Ectodermal cell (in vitro differentiated cells): ENCODE measurements around the gene ANKRD65.

Experiments used
- H3K27ac ChIP-seq: 2 replicates; pipeline ENCODE4 v1.7.0; 2013; ENCODE audit warnings: mild to moderate bottlenecking, low read depth, low read length; ENCODE audit not compliant: insufficient read depth, poor library complexity, severe bottlenecking
- H3K27me3 ChIP-seq: 2 replicates; pipeline ENCODE4 v1.7.0; 2013; ENCODE audit warnings: mild to moderate bottlenecking, low read length; ENCODE audit not compliant: insufficient read depth, control insufficient read depth, poor library complexity, severe bottlenecking
- H3K36me3 ChIP-seq: one replicate; pipeline ENCODE4 v1.7.0; 2013; ENCODE audit warnings: low read length; ENCODE audit not compliant: control insufficient read depth, insufficient read depth
- H3K4me1 ChIP-seq: one replicate; pipeline ENCODE4 v1.7.0; 2013; ENCODE audit warnings: low read length; ENCODE audit not compliant: control insufficient read depth, insufficient read depth
- H3K4me3 ChIP-seq: 2 replicates; pipeline ENCODE4 v1.7.0; 2013; ENCODE audit warnings: low read depth, low read length, control low read depth; ENCODE audit not compliant: insufficient read depth
- H3K9me3 ChIP-seq: 2 replicates; pipeline ENCODE4 v1.7.0; 2013; ENCODE audit warnings: mild to moderate bottlenecking, low read length, moderate library complexity; ENCODE audit not compliant: control insufficient read depth
- WGBS, 2 experiments: methylation state at CpG; one replicate each; pipeline ENCODE4 v1.1.7; 2013; ENCODE audit warnings: missing lambda C conversion rate in 2 of 2; 5-methylcytosine and 5-hydroxymethylcytosine counted together

ANKRD65 gene

DNA sequence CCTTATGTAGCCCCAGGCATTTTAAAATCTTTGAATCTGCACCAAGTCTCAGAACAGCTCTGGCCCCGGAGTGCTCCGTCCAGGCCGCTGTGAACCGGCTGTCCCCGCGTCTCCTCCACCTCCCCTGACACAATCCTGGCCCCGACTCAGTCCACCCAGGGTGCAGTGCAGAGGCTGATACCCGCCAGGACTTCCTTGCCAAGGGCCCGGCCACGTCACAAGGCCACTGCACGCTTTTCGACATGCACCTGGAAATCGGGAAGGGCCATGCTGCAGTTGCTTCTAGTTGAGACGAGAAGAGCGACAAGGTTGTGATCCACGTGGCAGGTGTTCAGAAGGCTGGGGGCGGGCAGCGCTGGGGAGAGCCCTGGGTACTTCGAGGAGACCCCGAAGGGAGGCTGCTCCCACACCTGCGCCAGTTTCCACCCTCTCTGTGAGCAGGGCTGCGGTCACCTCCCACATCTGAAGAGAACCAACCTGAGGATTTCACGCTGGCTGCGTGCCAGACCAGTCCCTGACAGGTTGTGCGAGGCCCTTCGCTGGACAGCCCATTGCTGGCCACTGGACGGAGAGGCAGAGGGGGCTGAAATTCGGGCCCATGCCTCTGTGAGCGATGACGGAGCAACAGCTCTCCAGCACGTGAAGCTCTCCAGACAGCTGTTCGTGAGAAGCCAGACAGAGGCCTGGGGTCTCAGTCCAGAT, 21.1 kb upstream of the ANKRD65 start:
- WGBS, 2 experiments: 96% methylated on average over 32 of the region's 32 CpGs
- Histone ChIP-seq H3K4me1 (peaks cover 7% of the 10 kb centered on the region), H3K4me3 (no peak overlapping the region), H3K27me3 (no peaks in the 10 kb centered on the region), H3K27ac (no peak overlapping the region), H3K9me3 (no peaks in the 10 kb centered on the region), H3K36me3 (no peaks in the 10 kb centered on the region)

DNA sequence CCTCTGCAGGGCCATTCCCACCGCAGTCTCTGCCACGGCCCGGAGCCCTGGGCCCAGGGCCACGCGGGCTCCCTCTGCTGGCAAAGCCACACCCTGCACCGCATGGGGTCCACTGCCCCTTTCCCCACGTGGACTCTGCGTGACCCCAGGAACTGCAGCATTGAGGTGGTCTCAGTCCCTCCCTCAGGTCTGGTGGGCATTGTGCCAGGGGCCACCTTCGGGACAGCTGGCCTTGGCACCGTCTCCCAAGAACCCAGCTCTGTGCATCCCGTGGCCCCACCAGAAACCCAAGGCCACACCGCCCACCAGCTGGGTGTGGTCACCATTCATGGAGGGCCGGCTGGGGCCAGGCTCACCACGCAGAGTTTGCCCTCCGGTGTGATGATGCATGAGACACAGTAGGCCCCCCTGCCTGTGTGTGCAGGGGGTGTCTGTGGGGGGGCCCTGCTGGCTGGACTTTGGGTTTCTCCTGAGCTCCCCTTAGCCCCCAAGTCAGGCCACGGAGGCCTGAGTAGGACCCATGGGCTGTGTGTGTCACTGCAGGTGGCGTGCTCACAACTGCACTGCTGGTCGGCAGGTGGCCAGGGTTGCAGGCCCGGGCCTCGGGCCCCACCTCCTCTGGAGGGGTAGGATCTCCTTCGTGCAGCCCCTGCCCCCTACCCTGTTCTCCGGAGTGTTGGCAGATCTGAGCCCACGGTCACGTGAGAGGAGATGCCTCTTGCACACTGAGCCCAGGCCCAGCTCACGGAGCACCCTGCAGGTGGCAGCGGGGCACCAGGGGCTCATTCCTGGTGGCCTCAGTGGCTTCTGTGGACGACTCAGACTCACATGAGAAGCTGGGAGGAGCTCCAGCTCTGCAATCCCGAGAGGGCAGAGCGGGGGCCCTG, 20.2 kb upstream of the ANKRD65 start:
- WGBS, 2 experiments: 79 to 82% methylated on average over 29 of the region's 29 CpGs
- Histone ChIP-seq H3K4me3 (no peak overlapping the region), H3K4me1 (peaks cover 9% of the 10 kb centered on the region), H3K9me3 (no peaks in the 10 kb centered on the region), H3K27me3 (peaks cover 9% of the 10 kb centered on the region), H3K36me3 (no peaks in the 10 kb centered on the region), H3K27ac (no peak overlapping the region)

GRCh38 chr1:1440262-1441001, 19.4 kb upstream of the ANKRD65 start:
- WGBS, 2 experiments: 94 to 95% methylated on average over 26 of the region's 26 CpGs
- no peaks in the 10 kb centered on the region for H3K9me3 ChIP-seq
- H3K4me1 ChIP-seq: peaks cover 14% of the 10 kb centered on the region
- H3K4me3 ChIP-seq: no peak overlapping the region
- H3K27ac ChIP-seq: no peak overlapping the region
- no peaks in the 10 kb centered on the region for H3K36me3 ChIP-seq
- H3K27me3 ChIP-seq: peaks cover 15% of the 10 kb centered on the region

GRCh38 chr1:1439546-1440261, 18.6 kb upstream of the ANKRD65 start:
- no peak overlapping the region for H3K27ac ChIP-seq
- H3K36me3 ChIP-seq: no peaks in the 10 kb centered on the region
- peaks cover 22% of the 10 kb centered on the region for H3K27me3 ChIP-seq
- peaks cover 21% of the 10 kb centered on the region for H3K4me1 ChIP-seq
- 96 to 98% methylated on average over 82 of the region's 82 CpGs for WGBS, 2 experiments
- H3K4me3 ChIP-seq: no peak overlapping the region
- H3K9me3 ChIP-seq: no peaks in the 10 kb centered on the region

- no peaks in the 10 kb centered on the region for H3K9me3 ChIP-seq
- no peaks in the 10 kb centered on the region for H3K36me3 ChIP-seq
- H3K4me1 ChIP-seq: peaks cover 30% of the 10 kb centered on the region
- H3K4me3 ChIP-seq: no peak overlapping the region
- H3K27me3 ChIP-seq: peaks cover 31% of the 10 kb centered on the region
- 95% methylated on average over 45 of the region's 45 CpGs for WGBS, 2 experiments
- H3K27ac ChIP-seq: no peak overlapping the region
Observed at GRCh38 chr1:1438531-1439381, 17.7 kb upstream of the ANKRD65 start.

DNA sequence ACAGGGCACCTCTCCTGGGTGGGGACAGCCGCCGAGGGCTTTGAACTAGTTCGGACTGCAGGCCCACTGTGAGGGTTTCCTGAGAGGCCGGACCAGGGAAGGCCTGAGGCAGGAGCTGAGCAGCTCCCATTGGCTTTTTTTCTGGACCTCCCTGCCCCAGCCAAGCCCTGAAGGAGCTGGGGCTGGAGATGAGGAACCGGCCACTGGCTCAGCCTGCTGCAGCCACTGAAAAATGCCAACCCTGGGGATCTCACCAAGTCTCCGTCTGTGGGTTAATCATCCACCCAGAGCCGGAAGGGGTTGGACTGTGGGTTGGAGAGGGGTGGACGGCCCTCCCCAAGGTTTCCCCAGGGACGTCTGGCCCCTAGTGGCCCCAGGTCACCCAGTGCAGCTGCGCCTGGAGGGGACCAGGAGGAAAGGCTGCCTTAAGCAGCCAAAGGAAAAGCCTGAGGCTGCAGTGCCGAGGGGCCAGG, 16.9 kb upstream of the ANKRD65 start:
- Histone ChIP-seq H3K27me3 (peaks cover 31% of the 10 kb centered on the region), H3K36me3 (no peaks in the 10 kb centered on the region), H3K9me3 (no peaks in the 10 kb centered on the region), H3K27ac (no peak overlapping the region), H3K4me1 (peaks cover 38% of the 10 kb centered on the region), H3K4me3 (no peak overlapping the region)
- WGBS, 2 experiments: 85 to 86% methylated on average over 11 of the region's 11 CpGs

DNA sequence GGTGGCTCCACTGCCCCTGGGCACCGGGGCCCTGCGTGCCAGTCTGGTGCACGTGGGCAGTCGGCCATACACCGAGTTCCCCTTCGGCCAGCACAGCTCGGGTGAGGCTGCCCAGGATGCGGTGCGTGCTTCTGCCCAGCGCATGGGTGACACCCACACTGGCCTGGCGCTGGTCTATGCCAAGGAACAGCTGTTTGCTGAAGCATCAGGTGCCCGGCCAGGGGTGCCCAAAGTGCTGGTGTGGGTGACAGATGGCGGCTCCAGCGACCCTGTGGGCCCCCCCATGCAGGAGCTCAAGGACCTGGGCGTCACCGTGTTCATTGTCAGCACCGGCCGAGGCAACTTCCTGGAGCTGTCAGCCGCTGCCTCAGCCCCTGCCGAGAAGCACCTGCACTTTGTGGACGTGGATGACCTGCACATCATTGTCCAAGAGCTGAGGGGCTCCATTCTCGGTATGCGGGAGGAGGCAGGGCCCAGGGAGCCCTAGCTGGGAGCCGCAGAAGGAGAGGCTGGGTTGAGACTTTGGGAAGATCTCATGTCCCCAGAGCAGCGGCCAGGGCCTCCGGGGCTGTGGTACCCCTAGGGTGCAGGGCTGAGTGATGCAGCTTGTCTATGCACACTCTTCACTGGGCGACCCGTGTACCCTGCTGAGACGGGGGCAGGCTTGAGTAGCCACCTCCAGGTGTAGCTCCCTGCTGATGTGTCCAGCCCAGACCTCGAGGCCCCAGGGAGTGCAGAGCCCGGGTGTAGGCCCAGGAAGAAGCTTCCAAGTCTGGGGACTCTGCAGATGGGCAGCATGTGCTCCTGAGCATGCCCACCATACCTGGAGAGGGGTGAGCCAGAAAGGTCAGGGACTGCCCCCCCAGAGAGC, 16.2 kb upstream of the ANKRD65 start:
- Histone ChIP-seq H3K4me1 (peaks cover 45% of the 10 kb centered on the region), H3K4me3 (no peak overlapping the region), H3K36me3 (no peaks in the 10 kb centered on the region), H3K27me3 (peaks cover 31% of the 10 kb centered on the region), H3K9me3 (no peaks in the 10 kb centered on the region), H3K27ac (no peak overlapping the region)
- WGBS, 2 experiments: 94% methylated on average over 31 of the region's 31 CpGs

- Histone ChIP-seq H3K9me3 (no peaks in the 10 kb centered on the region), H3K4me1 (peaks cover 51% of the 10 kb centered on the region), H3K36me3 (no peaks in the 10 kb centered on the region), H3K27me3 (peaks cover 31% of the 10 kb centered on the region), H3K27ac (no peak overlapping the region), H3K4me3 (peak overlapping the region; percentile 44)
- WGBS, 2 experiments: 91% methylated on average over 7 of the region's 7 CpGs
Observed at GRCh38 chr1:1436630-1437032, 15.6 kb upstream of the ANKRD65 start.
